Stimulated activated CD4-positive, alpha-beta T cell treated with anti-CD3 and anti-CD28 coated beads, Interleukin-1b, Interleukin-23, amount 100 ng/mL, for 48 hours (primary cell): ENCODE results near the gene ZDHHC19.
"Not testable (repeated sequence)": the region's sequence is repeated elsewhere in the genome, so short reads cannot be mapped to it uniquely, and the experiment has no call there.

Experiments
- DNase-seq: peaks from one replicate; pipeline ENCODE4 v3.0.0-alpha.2; 2020

The ZDHHC19 gene

GRCh38 chr3:196177567-196177966 lies 33.6 kb downstream of the ZDHHC19 start:
- DNase-seq, result no peak

- no peak for DNase-seq
These were observed 35.5 kb downstream of the ZDHHC19 start for GRCh38 chr3:196175722-196176121.

- DNase-seq, result no peak
These were observed 36.0 kb downstream of the ZDHHC19 start for GRCh38 chr3:196175116-196175625.

- no peak for DNase-seq
These were observed 36.5 kb downstream of the ZDHHC19 start for GRCh38 chr3:196174652-196175051.

- not testable (repeated sequence) for DNase-seq
These were observed 40.9 kb downstream of the ZDHHC19 start for GRCh38 chr3:196170296-196170695.

GRCh38 chr3:196169836-196170240 lies 41.4 kb downstream of the ZDHHC19 start:
- DNase-seq, result no peak

GRCh38 chr3:196168808-196169391 lies 42.3 kb downstream of the ZDHHC19 start:
- DNase-seq, result no peak

GRCh38 chr3:196166741-196167140 lies 44.5 kb downstream of the ZDHHC19 start:
- peak; percentile 49 for DNase-seq

- no peak for DNase-seq
These were observed 45.4 kb downstream of the ZDHHC19 start for GRCh38 chr3:196165850-196166249.

- DNase-seq, result not testable (repeated sequence)
These were observed 46.1 kb downstream of the ZDHHC19 start for GRCh38 chr3:196165006-196165575.

GRCh38 chr3:196164576-196164975 lies 46.6 kb downstream of the ZDHHC19 start:
- DNase-seq, result no peak

GRCh38 chr3:196163666-196164493 lies 47.3 kb downstream of the ZDHHC19 start:
- DNase-seq, result no peak

GRCh38 chr3:196163212-196163611 lies 48.0 kb downstream of the ZDHHC19 start:
- no peak for DNase-seq

GRCh38 chr3:196162679-196163078 lies 48.5 kb downstream of the ZDHHC19 start:
- DNase-seq, result no peak

- peak; percentile 16 for DNase-seq
These were observed 51.0 kb downstream of the ZDHHC19 start for GRCh38 chr3:196159952-196160804.

- DNase-seq, result no peak
These were observed 51.7 kb downstream of the ZDHHC19 start for GRCh38 chr3:196159526-196159925.

- DNase-seq, result no peak
These were observed 55.0 kb downstream of the ZDHHC19 start for GRCh38 chr3:196156160-196156559.

- DNase-seq, result no peak
These were observed 60.7 kb downstream of the ZDHHC19 start for GRCh38 chr3:196150481-196150880.

- no peak for DNase-seq
These were observed 61.3 kb downstream of the ZDHHC19 start for GRCh38 chr3:196149831-196150301.

GRCh38 chr3:196149375-196149774 lies 61.8 kb downstream of the ZDHHC19 start:
- peak; percentile 15 for DNase-seq
